Activated T-helper 2 cell treated with anti-CD3 and anti-CD28 coated beads, Interferon-gamma antibody, Interleukin-2, Interleukin-4, amounts not matched to agents 10 μg/mL and 5 μg/mL and 100 μg/mL, durations not matched to agents 14 hours and 24 hours and 36 hours (primary cell): ENCODE results near the gene TCF12. TPM values are rescaled to one million over a fixed set of nuclear protein-coding genes. Genes with fewer than 3 reads are reported as not detected.

Experiments used
- DNase-seq: peaks from one replicate; pipeline ENCODE4 v3.0.0; 2021; ENCODE audit warnings: low spot score
- H3K27ac Mint-ChIP-seq: one replicate; pipeline ENCODE4 v1.8.0; 2021; ENCODE audit warnings: mixed read lengths
- H3K27me3 Mint-ChIP-seq: one replicate; pipeline ENCODE4 v1.8.0; 2021; ENCODE audit warnings: low read depth, mixed read lengths
- H3K36me3 Mint-ChIP-seq: one replicate; pipeline ENCODE4 v1.8.0; 2021; ENCODE audit warnings: low read depth, mixed read lengths
- H3K4me1 Mint-ChIP-seq: one replicate; pipeline ENCODE4 v1.8.0; 2021; ENCODE audit warnings: low read depth, mixed read lengths
- H3K4me3 Mint-ChIP-seq: one replicate; pipeline ENCODE4 v1.8.0; 2021; ENCODE audit warnings: low read depth, mild to moderate bottlenecking, moderate library complexity, mixed read lengths
- H3K9me3 Mint-ChIP-seq: one replicate; pipeline ENCODE4 v1.8.0; 2021; ENCODE audit warnings: mixed read lengths
- intact Hi-C: fragments of 100-400 bp; cut with micrococcal nuclease; formaldehyde crosslinking; loops from one replicate; pipeline ENCODE4 v1.15.1; 2023
- total RNA-seq: library from RNA; stranded (reverse); gene quantifications from 2 replicates; pipeline ENCODE4 v1.2.3, GENCODE V29; 2022

TCF12 gene
- total RNA-seq, 1 donor from 2014 or later, result 70.7 TPM

DNA sequence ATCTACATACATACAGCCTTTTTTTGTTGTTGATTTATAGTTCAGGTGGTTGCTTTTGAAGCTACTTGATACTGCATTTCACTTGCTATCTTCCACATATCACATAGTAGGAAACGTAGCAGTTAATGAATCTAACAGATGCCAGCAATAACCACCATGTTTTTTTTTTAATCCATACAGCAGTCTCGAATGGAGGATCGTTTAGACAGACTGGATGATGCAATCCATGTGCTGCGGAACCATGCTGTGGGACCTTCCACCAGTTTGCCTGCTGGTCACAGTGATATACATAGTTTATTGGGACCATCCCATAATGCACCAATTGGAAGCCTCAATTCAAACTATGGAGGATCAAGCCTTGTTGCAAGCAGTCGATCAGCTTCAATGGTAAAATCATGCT lies 334.6 kb downstream of the TCF12 start:
- H3K4me3 Mint-ChIP-seq, result no peak overlapping the region
- no peak for DNase-seq
- H3K27ac Mint-ChIP-seq, result no peak overlapping the region
- intact Hi-C loops, result no loop called here
- H3K36me3 Mint-ChIP-seq, result peaks cover 8% of the 10 kb centered on the region
- no peaks in the 10 kb centered on the region for H3K9me3 Mint-ChIP-seq
- no peaks in the 10 kb centered on the region for H3K27me3 Mint-ChIP-seq
- no peaks in the 10 kb centered on the region for H3K4me1 Mint-ChIP-seq

DNA sequence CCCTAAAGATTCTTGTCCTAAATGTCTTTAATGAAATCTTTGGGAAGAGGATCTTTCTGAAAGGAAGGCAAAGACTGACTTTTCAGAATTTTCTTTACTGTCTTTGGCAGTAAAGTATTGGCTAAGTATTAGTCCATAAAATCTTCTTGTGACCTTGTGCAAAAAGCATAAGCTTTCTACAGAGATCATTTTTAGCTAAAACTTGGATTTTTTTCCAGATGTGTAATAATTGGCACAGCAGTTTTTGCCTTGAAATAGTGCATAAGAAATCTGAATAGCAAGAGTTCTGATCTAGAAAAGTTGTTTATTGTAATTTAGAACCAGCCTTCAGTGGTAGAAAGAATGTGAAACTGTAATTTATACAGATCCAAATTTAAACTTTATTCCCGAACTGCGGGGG lies 335.1 kb downstream of the TCF12 start:
- no peaks in the 10 kb centered on the region for H3K4me1 Mint-ChIP-seq
- no peaks in the 10 kb centered on the region for H3K9me3 Mint-ChIP-seq
- no peak overlapping the region for H3K4me3 Mint-ChIP-seq
- H3K36me3 Mint-ChIP-seq, result peaks cover 8% of the 10 kb centered on the region
- H3K27me3 Mint-ChIP-seq, result no peaks in the 10 kb centered on the region
- H3K27ac Mint-ChIP-seq, result no peak overlapping the region
- no peak for DNase-seq
- intact Hi-C loops, result no loop called here

DNA sequence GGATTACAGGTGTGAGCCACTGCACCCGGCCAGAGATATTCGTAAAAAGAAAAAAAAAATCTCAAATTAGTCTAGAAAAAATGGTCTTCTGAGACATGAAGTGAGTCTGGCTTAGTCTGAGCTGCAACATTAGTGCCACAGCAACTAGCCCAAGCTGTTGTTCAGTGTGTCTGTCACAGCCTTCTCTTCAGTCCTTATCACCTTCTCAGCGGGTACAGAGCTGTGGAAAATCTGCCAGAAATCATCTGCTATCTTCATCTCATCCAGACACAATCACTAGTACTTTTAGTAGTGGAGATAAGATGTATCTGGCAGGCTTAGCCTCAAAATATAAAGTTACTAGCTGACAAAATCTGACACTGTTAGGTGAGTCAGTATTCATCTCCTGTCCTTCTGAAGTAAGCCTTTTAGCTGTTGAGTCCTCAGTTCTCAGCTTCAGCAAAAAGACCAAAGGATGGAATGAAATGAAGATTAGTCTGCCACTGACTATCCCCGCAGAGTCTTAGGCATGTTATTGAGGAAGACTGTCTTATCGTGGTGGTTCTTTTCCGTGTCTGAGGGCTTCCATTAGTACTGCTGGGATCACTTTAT lies 337.4 kb downstream of the TCF12 start:
- H3K4me1 Mint-ChIP-seq, result no peaks in the 10 kb centered on the region
- H3K36me3 Mint-ChIP-seq, result peaks cover 8% of the 10 kb centered on the region
- H3K4me3 Mint-ChIP-seq, result no peak overlapping the region
- DNase-seq, result no peak
- H3K9me3 Mint-ChIP-seq, result no peaks in the 10 kb centered on the region
- H3K27me3 Mint-ChIP-seq, result no peaks in the 10 kb centered on the region
- H3K27ac Mint-ChIP-seq, result no peak overlapping the region
- intact Hi-C loops, result no loop called here

DNA sequence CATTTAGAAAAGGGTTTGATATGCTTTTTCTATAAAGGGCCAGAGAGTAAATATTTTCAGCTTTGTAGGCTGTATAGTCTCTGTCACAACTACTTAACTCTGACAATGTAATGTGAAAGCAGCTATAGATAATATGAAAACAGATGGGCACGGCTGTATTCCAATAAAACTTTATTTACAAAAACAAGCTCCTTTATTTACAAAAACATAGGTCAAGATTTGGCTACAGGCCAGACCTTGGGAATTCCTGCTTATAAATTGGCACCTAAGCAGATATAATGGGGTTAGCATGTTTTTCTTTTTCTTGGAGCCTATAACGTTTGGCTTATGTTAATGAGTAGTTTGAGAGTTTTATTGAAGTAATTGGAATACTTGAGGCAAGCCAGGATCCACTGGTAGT lies 338.5 kb downstream of the TCF12 start:
- H3K36me3 Mint-ChIP-seq, result peaks cover 4% of the 10 kb centered on the region

DNA sequence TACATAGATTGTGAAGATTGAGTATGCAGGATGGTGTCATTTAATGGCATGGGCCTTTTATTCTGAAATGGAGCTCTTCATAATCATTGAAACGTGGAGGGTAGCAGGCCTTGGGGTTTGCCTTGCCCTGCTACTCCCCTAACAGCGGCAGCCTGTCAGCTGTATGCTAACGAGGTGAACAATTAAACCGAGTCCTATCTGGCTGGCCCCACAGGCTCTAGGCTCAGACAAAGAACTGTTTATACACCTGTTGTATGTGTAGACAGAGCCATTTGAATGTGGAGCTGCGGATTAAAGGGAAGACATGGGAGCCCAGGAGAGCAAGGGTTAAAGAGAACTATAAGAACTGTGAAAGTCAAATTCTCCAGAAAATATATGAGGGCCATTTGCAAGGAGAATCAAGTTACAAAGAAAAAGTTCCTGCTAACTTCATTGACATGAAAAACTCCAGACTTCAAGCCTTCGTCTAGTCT lies 341.2 kb downstream of the TCF12 start:
- Mint-ChIP-seq H3K36me3 (peaks cover 15% of the 10 kb centered on the region), H3K27ac (no peak overlapping the region), H3K9me3 (no peaks in the 10 kb centered on the region), H3K4me3 (no peak overlapping the region), H3K4me1 (no peaks in the 10 kb centered on the region), H3K27me3 (no peaks in the 10 kb centered on the region)
- DNase-seq, result no peak
- intact Hi-C loops, result no loop called here

More for the DNA sequence above, 338.5 kb downstream of the TCF12 start:
- intact Hi-C loops, result no loop called here
- Mint-ChIP-seq H3K27me3 (no peaks in the 10 kb centered on the region), H3K4me1 (no peaks in the 10 kb centered on the region), H3K27ac (no peak overlapping the region), H3K9me3 (no peaks in the 10 kb centered on the region), H3K4me3 (no peak overlapping the region)
- no peak for DNase-seq

DNA sequence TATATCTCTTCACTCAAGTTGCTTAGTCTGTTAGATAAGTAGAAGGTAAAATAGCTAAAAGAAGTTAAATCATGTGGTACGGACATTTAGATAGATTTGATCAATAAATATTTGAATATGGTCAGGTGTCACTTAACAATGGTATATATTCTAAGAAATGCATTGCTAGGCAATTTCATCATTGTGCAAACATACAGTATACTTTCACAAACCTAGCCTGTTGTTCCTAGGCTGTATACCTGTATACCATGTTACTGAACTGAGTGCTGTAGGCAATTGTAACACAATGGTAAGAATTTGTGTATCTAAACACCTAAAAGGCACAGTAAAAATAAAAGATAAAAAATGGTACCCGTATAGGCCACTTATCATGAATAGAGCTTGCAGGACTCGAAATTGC lies 345.1 kb downstream of the TCF12 start:
- Mint-ChIP-seq H3K4me3 (no peak overlapping the region), H3K27me3 (no peaks in the 10 kb centered on the region)
- no peak for DNase-seq

DNA sequence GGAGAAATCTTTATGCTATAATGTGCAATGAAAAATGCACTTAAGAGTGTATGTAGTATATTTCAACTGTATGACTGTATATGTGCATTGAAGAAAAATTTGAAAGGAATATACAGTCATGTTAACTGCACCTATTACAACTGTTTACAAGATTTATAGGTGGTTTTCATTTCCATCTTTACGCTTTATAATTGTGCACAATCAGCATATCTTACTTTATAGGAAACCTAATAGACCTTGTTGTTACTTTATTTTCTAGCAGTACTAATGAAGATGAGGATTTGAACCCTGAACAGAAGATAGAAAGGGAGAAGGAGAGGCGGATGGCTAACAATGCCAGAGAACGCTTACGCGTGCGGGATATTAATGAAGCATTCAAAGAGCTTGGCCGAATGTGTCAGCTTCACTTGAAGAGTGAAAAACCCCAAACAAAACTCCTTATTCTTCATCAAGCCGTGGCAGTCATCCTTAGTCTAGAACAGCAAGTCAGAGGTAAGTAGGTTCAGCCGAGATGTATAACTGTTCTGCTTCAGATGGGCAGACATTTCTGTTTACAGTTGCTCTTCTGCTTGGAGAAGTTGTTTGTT lies 354.4 kb downstream of the TCF12 start:
- intact Hi-C loops, result no loop called here
- no peak for DNase-seq
- Mint-ChIP-seq H3K4me1 (no peaks in the 10 kb centered on the region), H3K9me3 (no peaks in the 10 kb centered on the region), H3K36me3 (peaks cover 27% of the 10 kb centered on the region), H3K4me3 (no peak overlapping the region), H3K27ac (no peak overlapping the region), H3K27me3 (no peaks in the 10 kb centered on the region)

More for the DNA sequence above, 345.1 kb downstream of the TCF12 start:
- intact Hi-C loops, result no loop called here
- H3K36me3 Mint-ChIP-seq, result peaks cover 19% of the 10 kb centered on the region
- no peaks in the 10 kb centered on the region for H3K9me3 Mint-ChIP-seq
- no peak overlapping the region for H3K27ac Mint-ChIP-seq
- H3K4me1 Mint-ChIP-seq, result no peaks in the 10 kb centered on the region

DNA sequence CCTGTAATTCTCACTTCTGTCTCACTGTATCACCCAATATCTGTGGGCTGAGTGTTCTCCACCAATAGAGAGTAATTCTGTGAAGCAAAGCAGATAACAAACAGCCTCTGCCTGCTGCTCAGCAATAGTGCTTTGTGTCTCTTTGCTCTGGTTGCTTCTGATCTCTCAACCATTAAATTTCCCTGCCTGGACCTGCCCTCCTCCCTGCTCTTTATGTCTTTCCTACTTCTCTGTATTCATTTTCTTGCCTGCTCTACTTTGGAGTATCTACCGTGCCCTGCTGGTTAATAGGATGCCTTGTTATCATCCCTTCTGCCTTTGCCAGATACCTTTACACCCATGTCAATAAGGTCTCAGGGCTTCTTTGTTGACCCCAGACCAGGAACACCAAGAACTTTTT lies 355.0 kb downstream of the TCF12 start:
- intact Hi-C loops, result no loop called here
- H3K36me3 Mint-ChIP-seq, result peaks cover 27% of the 10 kb centered on the region

DNA sequence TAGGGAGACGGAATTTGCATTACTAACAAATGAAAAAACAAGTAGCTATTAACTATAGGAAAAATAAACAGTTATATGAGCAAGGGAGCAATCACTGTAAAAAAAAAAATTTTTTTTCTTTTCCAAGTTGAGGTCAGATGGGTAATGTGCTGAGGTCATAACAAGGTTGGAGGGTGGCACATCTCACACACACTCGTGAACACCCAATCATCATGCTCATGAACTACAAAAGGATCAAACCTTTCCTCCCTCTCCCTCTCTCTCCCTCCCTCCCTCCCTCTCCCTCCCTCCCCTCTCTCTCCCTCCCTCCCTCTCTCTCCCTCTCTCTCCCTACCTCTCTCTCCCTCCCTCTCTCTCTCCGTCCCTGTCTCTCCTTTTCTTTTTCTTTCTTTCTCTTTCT lies 360.0 kb downstream of the TCF12 start:
- no peaks in the 10 kb centered on the region for H3K27me3 Mint-ChIP-seq
- H3K36me3 Mint-ChIP-seq, result peaks cover 27% of the 10 kb centered on the region
- no peak overlapping the region for H3K27ac Mint-ChIP-seq
- intact Hi-C loops, result no loop called here
- H3K4me3 Mint-ChIP-seq, result no peak overlapping the region
- no peak for DNase-seq
- no peaks in the 10 kb centered on the region for H3K4me1 Mint-ChIP-seq
- H3K9me3 Mint-ChIP-seq, result no peaks in the 10 kb centered on the region

More for the DNA sequence above, 355.0 kb downstream of the TCF12 start:
- no peaks in the 10 kb centered on the region for H3K27me3 Mint-ChIP-seq
- DNase-seq, result no peak
- no peaks in the 10 kb centered on the region for H3K9me3 Mint-ChIP-seq
- H3K4me1 Mint-ChIP-seq, result no peaks in the 10 kb centered on the region
- H3K4me3 Mint-ChIP-seq, result no peak overlapping the region
- no peak overlapping the region for H3K27ac Mint-ChIP-seq

DNA sequence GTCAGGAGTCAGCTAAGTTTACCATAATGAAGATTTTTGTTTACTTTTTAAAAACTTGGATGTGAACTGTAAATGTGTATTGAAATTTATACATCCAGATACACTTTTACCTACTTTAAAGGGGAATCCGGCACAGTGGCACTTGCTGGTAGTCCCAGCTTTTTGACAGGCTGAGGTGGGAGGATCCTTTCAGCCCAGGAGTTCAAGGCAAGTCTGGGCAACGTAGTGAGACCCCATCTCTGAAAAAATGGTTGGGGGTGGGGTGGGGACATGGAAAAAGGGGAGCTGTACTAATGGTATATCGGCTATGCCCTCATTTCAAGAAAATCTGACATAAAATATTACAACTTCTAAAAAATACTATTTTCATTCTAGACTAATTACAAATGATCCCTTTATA lies 362.0 kb downstream of the TCF12 start:
- DNase-seq, result no peak
- H3K27me3 Mint-ChIP-seq, result no peaks in the 10 kb centered on the region
- H3K4me3 Mint-ChIP-seq, result no peak overlapping the region
- peaks cover 26% of the 10 kb centered on the region for H3K36me3 Mint-ChIP-seq
- H3K4me1 Mint-ChIP-seq, result peaks cover 11% of the 10 kb centered on the region
- no peaks in the 10 kb centered on the region for H3K9me3 Mint-ChIP-seq
- no peak overlapping the region for H3K27ac Mint-ChIP-seq
- intact Hi-C loops, result no loop called here

DNA sequence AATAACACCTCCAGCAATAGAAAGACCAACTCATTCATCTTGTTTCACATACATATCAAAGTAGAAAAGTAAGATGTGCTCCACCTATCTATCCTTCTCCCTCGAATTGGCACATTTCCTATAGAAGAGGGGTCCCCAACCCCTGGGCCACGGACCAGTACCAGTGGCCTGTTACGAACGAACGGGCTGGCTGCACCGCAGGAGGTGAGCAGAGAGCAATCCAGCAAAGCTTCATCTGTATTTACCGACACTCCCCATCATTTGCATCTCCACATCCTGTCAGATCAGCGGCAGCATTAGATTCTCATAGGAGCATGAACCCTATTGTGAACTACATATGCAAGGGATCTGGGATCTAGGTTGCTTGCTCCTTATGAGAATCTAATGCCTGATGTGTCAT lies 362.9 kb downstream of the TCF12 start:
- no peak for DNase-seq
- Mint-ChIP-seq H3K4me1 (peaks cover 11% of the 10 kb centered on the region), H3K4me3 (no peak overlapping the region), H3K9me3 (no peaks in the 10 kb centered on the region), H3K36me3 (peaks cover 27% of the 10 kb centered on the region), H3K27ac (no peak overlapping the region), H3K27me3 (no peaks in the 10 kb centered on the region)
- intact Hi-C loops, result no loop called here

DNA sequence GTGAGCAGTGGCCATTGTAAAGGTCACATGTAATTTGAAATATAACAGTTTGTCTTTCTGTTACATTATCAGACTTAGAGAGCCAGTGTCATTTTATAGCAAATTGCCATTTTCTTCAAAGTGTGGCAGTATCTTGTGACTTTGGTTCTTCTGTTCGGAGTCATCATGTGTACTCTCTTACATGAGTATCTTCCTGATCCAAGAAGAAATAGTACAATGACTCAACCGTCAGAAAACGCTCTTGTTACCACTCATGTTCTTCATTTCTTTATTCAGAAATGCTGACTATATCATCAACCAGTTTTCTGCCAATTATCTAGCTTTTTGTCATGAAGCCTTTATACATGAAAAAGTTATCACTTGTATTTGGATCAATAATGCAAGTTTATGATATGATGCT lies 364.2 kb downstream of the TCF12 start:
- intact Hi-C loops, result no loop called here
- peaks cover 37% of the 10 kb centered on the region for H3K36me3 Mint-ChIP-seq
- H3K27ac Mint-ChIP-seq, result no peak overlapping the region
- peaks cover 11% of the 10 kb centered on the region for H3K4me1 Mint-ChIP-seq
- no peak for DNase-seq
- H3K27me3 Mint-ChIP-seq, result no peaks in the 10 kb centered on the region
- H3K9me3 Mint-ChIP-seq, result no peaks in the 10 kb centered on the region
- no peak overlapping the region for H3K4me3 Mint-ChIP-seq

DNA sequence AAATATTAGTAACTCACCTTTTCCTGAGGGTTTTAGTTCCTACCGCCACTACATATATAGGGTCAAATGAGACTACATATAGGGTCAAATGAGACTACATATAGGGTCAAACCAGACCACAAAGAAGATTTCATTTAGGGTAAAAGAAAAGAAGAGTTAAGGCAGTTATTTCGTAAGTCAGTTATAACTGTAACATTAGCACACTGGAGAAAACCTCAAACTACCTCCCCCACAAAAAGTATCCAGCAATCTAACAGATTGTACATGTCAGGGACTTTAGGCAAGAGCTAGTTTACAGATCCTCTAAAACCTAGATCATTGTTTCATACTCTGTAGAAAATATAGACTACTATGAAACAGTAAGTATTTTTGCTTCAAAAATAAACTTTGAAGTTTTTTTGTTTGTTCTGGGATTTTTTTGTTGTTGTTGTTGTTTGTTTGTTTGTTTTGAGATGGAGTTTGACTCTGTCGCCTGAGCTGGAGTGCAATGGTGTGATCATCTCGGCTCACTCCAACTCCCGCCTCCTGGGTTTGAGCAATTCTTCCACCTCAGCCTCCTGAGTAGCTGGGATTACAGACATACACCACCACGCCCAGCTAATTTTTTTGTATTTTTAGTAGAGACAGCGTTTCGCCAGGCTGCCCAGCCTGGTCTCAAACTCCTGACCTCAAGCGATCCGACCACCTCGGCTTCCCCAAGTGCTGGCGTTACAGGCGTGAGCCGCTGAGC lies 365.5 kb downstream of the TCF12 start:
- H3K27ac Mint-ChIP-seq, result no peak overlapping the region
- intact Hi-C loops, result no loop called here
- H3K36me3 Mint-ChIP-seq, result peaks cover 46% of the 10 kb centered on the region
- H3K4me1 Mint-ChIP-seq, result peaks cover 11% of the 10 kb centered on the region
- no peak overlapping the region for H3K4me3 Mint-ChIP-seq
- no peaks in the 10 kb centered on the region for H3K9me3 Mint-ChIP-seq
- H3K27me3 Mint-ChIP-seq, result no peaks in the 10 kb centered on the region
- DNase-seq, result no peak
